ENCODE results near the gene IGLL5.
A peak's percentile ranks its signal among the peaks of the same experiment; 100 is the strongest.

IGLL5 gene

DNA sequence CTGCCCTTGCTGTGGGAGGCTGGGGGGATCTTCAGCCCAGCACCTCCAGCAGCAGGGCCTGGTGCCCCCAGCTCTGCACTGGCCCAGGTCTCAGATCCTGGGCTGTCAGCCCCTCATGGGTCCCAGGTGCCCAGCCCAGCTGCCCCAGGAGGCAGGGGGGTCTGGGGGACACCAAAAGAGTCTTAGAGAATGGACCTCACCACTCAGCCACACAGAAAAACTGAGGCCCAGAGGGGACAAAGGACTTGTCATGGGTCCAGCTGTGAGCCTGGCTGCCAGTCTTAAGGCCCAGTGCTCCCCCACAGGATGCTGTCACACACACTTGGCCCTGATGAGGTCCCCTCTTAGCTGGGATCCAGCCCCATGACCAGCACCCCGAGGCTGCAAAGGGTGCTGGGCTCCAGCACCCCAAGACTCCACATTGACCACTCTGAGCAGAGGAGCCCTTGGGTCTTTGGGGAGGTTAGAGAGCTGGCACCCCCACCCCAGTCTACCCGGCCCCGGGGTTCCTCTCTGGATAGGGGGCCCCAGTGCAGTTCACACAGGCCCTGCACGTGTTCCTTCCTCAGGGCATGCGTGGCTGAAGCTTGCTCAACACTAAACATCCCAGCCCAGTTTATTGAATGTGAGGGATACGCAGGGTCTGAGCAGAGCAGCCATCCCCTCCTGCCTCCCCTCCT, 54.4 kb downstream of the IGLL5 start:
- peak; percentile 9 for DNase-seq

DNA sequence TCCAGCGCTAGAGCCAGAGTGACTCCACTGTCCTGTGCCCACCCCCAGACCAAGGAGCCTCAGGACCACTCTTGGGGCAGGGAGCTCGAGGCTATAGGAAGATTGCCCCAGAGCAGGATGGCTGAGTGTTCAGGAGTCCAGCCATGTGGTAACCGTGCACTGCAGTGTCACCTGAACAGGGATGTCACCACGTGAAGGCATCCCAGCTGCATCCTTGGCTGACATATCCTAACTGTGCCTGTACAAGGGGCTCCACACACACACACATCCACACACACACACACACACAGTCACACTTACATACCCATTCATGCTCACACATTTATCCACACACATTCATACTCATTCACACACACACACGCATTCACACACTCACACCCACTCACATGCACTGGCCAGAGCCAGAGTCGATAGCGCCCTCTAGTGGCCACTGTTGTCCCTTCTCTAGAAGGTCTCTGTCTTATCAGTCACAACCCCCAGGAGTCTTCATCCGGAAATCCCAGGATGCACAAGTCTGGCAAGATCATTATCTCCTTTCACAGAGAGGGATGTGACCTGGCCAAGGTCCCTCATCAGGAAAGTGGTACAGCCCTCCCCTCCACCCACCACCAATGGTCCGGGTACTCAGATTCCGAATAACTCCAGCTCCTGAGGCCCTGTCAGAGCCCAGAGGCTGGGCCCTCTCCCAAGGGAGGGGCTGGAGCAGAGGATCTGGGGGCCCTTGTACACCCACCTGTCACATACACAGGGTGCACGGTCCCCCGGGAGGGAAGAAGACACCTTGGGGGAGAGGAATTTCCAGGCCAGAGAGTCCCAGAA, 55.1 kb downstream of the IGLL5 start:
- peak; percentile 67 for DNase-seq

DNA sequence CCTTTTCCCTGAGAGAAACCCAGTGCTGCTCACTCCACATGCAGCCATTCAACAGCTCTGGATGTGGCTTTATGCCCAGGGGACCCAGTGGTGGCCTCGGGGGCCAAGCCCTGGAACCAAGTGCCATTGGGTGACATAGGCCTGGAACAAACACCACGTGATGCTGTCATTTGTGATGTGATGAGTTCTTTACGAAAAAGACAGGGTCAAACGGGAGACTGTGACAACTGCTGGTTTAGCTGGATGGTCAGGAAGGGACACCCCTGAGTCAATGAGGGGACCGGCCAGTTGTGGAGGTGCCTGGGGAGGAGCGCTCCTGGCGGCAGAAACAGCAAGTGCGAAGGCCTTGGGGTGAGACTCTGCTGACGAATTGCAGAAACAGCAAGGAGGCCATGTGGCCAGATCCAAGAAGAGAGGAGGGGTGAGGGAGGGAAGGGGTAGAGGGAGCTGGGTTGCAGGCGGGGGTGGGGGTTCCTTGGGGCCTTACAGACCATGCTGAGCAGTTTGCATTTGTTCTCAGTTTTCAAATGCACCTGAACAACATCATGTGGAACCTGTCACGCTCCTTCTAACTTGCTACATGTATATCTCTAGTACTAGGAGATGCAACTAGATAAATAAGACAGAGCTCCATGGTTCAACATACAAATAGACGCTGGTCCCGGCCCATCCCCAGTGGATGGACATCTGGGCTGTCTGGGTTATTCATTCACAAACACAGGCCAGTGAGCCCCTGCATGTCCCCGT, 56.1 kb downstream of the IGLL5 start:
- DNase-seq = no peak

DNA sequence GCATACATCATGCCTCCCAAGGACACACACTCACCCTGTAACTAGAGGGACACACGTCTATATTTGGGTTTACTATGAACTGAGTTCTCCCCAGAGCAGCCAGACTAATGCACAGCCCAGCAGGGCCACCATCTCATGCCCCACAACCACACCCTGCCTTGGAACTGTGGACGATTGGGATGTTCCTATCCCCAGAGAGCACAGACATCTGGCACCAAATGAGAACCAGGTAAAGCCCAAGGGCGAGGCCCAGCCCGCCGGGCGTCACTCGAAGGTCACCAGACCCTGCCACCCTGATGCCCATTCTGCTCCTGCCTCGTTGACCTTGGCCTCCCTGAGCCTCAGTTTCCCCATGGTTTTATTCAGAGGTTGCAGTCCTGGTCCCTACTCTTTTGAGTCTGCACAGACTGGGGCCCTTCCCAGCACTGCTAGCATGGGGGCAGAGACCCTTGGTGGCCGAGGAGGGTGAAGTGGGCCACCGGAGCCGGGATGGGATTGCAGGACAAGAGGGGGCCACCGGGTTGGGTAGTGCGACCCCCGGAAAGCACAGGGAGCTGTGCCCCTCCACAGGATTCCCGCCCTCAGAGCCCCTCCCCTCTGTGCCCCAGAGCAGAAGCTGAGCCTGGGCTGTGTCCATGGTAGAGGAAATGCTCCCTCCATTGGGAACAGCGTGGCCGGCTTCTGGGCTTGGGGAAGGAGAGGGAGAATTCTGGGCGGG, 56.8 kb downstream of the IGLL5 start:
- no peak for DNase-seq

DNA sequence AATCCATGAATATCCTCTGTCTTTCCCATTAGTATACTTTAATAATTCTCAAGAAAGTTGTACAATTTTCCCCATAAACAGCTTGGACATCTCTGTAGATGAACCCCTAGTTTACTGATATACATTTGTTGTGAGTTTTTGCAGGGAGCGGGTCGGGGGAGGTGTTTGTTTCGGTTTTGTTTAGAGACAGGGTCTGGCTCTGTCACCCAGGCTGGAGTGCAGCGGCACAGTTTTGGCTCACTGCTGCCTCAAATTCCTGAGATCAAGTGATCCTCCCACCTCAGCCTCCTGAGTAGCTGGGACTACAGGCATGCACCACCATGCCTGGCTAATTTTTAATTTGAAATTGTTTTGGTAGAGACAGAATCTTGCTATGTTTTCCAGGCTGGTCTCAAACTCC, 57.6 kb downstream of the IGLL5 start:
- DNase-seq = no peak
